OCI-LY1 (cell line): ENCODE results near the gene CHRNB2.

Experiments
- H2AFZ ChIP-seq: fragments of 200-600 bp; sonication (generic), shearing (Covaris generic); 2 replicates; pipeline ENCODE4 v1.6.0; 2014; ENCODE audit warnings: antibody characterized with exemption, mild to moderate bottlenecking, low read length
- H3F3A ChIP-seq: fragments of 200-600 bp; sonication (generic), shearing (Covaris generic); 2 replicates; pipeline ENCODE4 v1.6.0; 2014; ENCODE audit warnings: mild to moderate bottlenecking, antibody characterized with exemption, low read length, moderate library complexity; ENCODE audit not compliant: insufficient read depth
- H3K27ac ChIP-seq: fragments of 200-600 bp; sonication (generic); 2 replicates; pipeline ENCODE4 v1.5.1; 2014; ENCODE audit warnings: low read length, mixed run types, mild to moderate bottlenecking, low read depth; ENCODE audit not compliant: poor library complexity, severe bottlenecking
- H3K27me3 ChIP-seq: fragments of 200-600 bp; sonication (generic); 2 replicates; pipeline ENCODE4 v1.6.0; 2014; ENCODE audit warnings: antibody characterized with exemption, mild to moderate bottlenecking, low read length, moderate library complexity; ENCODE audit not compliant: insufficient read depth
- H3K36me3 ChIP-seq: fragments of 200-600 bp; sonication (generic); 2 replicates; pipeline ENCODE4 v1.6.1; 2014; ENCODE audit warnings: mild to moderate bottlenecking, antibody characterized with exemption, low read length, moderate library complexity, mixed read lengths; ENCODE audit not compliant: insufficient read depth
- H3K4me1 ChIP-seq: fragments of 200-600 bp; sonication (generic); 2 replicates; pipeline ENCODE4 v1.5.1; 2014; ENCODE audit warnings: mild to moderate bottlenecking, low read length, moderate library complexity; ENCODE audit not compliant: insufficient read depth, severe bottlenecking
- H3K4me2 ChIP-seq: fragments of 200-600 bp; sonication (generic), shearing (Covaris generic); 2 replicates; pipeline ENCODE4 v1.6.1; 2014; ENCODE audit warnings: low read length
- H3K4me3 ChIP-seq: fragments of 200-600 bp; sonication (generic); 2 replicates; pipeline ENCODE4 v1.5.1; 2014; ENCODE audit warnings: low read length, low read depth, mild to moderate bottlenecking, mixed read lengths; ENCODE audit not compliant: poor library complexity, severe bottlenecking
- H3K79me2 ChIP-seq: fragments of 200-600 bp; shearing (Covaris generic); 2 replicates; pipeline ENCODE4 v1.6.1; 2016; ENCODE audit warnings: mixed run types, low read length, mixed read lengths; ENCODE audit not compliant: insufficient read depth
- H3K9ac ChIP-seq: fragments of 200-600 bp; sonication (generic), shearing (Covaris generic); 2 replicates; pipeline ENCODE4 v1.6.1; 2014; ENCODE audit warnings: mild to moderate bottlenecking, low read length, mixed read lengths
- H3K9me2 ChIP-seq: fragments of 200-600 bp; sonication (generic), shearing (Covaris generic); 2 replicates; pipeline ENCODE4 v1.6.1; 2014; ENCODE audit warnings: low read depth, mild to moderate bottlenecking, low read length, mixed read lengths
- H3K9me3 ChIP-seq: fragments of 200-600 bp; shearing (Covaris generic); 2 replicates; pipeline ENCODE4 v1.6.1; 2014; ENCODE audit warnings: low read length, mixed read lengths
- H4K20me1 ChIP-seq: fragments of 200-600 bp; sonication (generic), shearing (Covaris generic); 2 replicates; pipeline ENCODE4 v1.6.0; 2016; ENCODE audit warnings: mild to moderate bottlenecking, low read length; ENCODE audit not compliant: insufficient read depth
- EZH2 ChIP-seq: fragments of 200-600 bp; sonication (generic), shearing (Covaris generic); IDR thresholded peaks from 2 replicates; pipeline ENCODE4 v1.8.0; 2017; ENCODE audit warnings: borderline replicate concordance, mixed run types, mild to moderate bottlenecking, antibody characterized with exemption, low read length, moderate library complexity, mixed read lengths
- TF ChIP-seq, protein P1 (sequence below): fragments of 200-600 bp; sonication (generic), shearing (Covaris generic); IDR thresholded peaks from 2 replicates; pipeline ENCODE4 v1.5.1; 2017; ENCODE audit warnings: mild to moderate bottlenecking, antibody characterized with exemption, low read length, moderate library complexity, mixed read lengths

Gene CHRNB2

DNA sequence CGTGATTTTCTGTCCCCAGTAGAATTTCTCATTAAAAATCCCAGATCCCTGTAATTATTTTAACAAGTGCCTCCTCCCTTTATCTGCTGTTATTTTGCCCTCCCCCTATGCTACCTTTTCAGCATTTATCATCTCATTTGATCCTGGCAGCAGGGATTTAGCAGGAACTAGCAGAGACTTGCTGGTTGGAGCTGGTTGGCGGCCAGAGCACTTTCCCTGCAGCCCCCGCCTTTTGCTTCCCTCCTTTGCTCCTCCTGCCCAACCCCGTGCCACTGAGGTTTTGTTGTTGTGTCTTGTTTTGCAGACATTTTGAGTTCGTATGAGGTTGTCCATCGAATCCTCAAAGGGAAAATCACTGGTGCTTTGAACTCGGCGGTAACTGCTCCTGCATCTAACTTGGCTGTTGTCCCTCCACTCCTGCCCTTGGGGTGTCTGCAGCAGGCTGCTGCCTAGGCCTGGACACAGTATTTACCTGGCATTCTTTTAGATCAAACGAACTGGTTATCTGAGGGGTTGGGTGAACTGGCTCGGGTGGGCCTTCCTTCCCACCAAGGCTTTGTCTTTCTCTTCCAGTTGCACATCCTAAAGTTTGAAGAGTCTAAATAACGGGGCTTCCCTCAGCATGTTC is 20.4 kb upstream of the CHRNB2 start:
- Histone ChIP-seq H3K27me3 (no peaks in the 10 kb centered on the region), H3K79me2 (no peaks in the 10 kb centered on the region), H3K27ac (no peak overlapping the region), H3K9me3 (no peaks in the 10 kb centered on the region), H3F3A (no peaks in the 10 kb centered on the region), H3K36me3 (peaks cover 38% of the 10 kb centered on the region), H3K9ac (no peak overlapping the region), H3K4me2 (no peak overlapping the region), H3K4me1 (no peaks in the 10 kb centered on the region), H4K20me1 (no peaks in the 10 kb centered on the region), H2AFZ (no peak overlapping the region), H3K9me2 (no peaks in the 10 kb centered on the region), H3K4me3 (no peak overlapping the region)
- TF ChIP-seq EZH2 = no peak
- TF ChIP-seq, protein P1, sequence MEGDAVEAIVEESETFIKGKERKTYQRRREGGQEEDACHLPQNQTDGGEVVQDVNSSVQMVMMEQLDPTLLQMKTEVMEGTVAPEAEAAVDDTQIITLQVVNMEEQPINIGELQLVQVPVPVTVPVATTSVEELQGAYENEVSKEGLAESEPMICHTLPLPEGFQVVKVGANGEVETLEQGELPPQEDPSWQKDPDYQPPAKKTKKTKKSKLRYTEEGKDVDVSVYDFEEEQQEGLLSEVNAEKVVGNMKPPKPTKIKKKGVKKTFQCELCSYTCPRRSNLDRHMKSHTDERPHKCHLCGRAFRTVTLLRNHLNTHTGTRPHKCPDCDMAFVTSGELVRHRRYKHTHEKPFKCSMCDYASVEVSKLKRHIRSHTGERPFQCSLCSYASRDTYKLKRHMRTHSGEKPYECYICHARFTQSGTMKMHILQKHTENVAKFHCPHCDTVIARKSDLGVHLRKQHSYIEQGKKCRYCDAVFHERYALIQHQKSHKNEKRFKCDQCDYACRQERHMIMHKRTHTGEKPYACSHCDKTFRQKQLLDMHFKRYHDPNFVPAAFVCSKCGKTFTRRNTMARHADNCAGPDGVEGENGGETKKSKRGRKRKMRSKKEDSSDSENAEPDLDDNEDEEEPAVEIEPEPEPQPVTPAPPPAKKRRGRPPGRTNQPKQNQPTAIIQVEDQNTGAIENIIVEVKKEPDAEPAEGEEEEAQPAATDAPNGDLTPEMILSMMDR = no peak

DNA sequence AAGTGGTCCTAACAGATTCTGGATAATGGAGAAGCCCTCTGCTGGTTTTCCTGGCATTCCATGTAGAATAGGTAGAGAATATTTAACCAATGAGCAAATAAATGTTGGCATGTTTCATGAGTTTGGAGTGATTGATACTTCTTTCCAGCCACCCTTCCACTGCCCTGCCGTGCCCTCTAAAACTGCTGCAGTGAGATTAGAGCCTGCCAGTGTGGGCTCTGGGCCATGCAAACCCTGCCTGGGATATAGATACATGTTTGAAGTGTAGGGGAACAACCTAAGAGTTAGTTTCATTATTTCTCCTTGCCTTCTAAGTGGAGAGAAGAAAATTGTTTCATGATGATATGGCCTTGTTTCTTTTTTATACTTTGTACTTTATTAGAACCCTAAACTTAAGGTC is 19.6 kb upstream of the CHRNB2 start:
- Histone ChIP-seq H4K20me1 (no peaks in the 10 kb centered on the region), H3K27ac (no peak overlapping the region)

DNA sequence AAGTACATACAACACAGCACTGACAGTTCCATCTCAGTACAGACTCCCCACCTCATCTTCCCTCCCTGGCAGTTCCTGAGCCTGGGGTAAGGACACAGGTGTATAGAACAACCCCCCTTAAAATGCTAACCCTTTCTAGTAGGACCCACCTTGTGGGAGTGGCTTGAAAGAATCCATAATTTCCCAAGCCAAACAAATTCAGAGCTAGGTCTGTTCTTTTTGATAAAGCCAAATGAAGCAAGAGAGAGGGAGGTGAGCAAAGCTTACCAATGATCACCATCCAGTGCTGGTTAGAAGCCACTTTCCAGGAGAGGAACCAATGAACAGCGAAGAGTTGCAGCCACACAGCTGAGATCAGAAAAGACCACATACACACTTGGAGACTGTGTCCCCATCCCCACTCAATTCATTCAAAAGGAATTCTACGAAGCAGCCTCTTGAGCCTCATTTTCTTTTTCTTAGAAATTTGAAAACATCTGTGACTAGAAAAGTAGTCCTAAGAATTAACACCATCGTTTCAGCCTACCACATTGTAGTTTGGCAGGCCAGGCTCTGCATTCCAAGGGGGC is 18.3 kb upstream of the CHRNB2 start:
- Histone ChIP-seq H2AFZ (no peak overlapping the region), H3K4me2 (no peak overlapping the region), H3K9me2 (no peaks in the 10 kb centered on the region), H3K9ac (no peak overlapping the region), H4K20me1 (no peaks in the 10 kb centered on the region), H3K4me1 (no peaks in the 10 kb centered on the region), H3K27ac (no peak overlapping the region), H3K79me2 (no peaks in the 10 kb centered on the region), H3F3A (no peaks in the 10 kb centered on the region), H3K27me3 (no peaks in the 10 kb centered on the region), H3K36me3 (peaks cover 59% of the 10 kb centered on the region), H3K9me3 (no peaks in the 10 kb centered on the region), H3K4me3 (no peak overlapping the region)
- TF ChIP-seq EZH2 = no peak
- TF ChIP-seq, protein P1 = no peak

More for the DNA sequence above, 19.6 kb upstream of the CHRNB2 start:
- no peaks in the 10 kb centered on the region for H3K9me2 ChIP-seq
- H3K4me3 ChIP-seq = no peak overlapping the region
- H3K9ac ChIP-seq = no peak overlapping the region
- no peaks in the 10 kb centered on the region for H3F3A ChIP-seq
- no peaks in the 10 kb centered on the region for H3K9me3 ChIP-seq
- no peak overlapping the region for H3K4me2 ChIP-seq
- H2AFZ ChIP-seq = no peak overlapping the region
- no peaks in the 10 kb centered on the region for H3K27me3 ChIP-seq
- H3K4me1 ChIP-seq = no peaks in the 10 kb centered on the region
- no peaks in the 10 kb centered on the region for H3K79me2 ChIP-seq
- TF ChIP-seq, protein P1 = no peak
- no peak for TF ChIP-seq EZH2
- peaks cover 46% of the 10 kb centered on the region for H3K36me3 ChIP-seq
